Measurements from ENCODE around the gene SYNE1.

DNA sequence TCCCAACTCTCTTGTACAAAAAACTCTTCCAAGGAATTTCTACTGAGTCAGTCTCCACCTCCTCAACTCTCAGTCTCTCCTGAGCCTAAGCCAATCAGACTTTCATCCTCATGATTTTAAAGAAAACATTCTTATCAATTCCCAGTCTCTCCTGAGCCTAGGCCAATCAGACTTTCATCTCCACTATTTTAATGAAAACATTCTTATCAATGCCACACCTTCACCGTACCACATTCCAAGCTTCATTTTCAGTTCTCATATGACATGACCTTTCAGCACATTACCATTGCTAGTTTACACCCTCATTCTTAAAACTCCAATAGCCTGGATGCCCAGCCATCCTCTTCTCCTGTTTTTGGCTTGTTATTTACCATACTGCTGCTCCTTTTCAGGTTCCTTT lies 42.5 kb downstream of the SYNE1 start:
- TF ChIP-seq, protein P1, sequence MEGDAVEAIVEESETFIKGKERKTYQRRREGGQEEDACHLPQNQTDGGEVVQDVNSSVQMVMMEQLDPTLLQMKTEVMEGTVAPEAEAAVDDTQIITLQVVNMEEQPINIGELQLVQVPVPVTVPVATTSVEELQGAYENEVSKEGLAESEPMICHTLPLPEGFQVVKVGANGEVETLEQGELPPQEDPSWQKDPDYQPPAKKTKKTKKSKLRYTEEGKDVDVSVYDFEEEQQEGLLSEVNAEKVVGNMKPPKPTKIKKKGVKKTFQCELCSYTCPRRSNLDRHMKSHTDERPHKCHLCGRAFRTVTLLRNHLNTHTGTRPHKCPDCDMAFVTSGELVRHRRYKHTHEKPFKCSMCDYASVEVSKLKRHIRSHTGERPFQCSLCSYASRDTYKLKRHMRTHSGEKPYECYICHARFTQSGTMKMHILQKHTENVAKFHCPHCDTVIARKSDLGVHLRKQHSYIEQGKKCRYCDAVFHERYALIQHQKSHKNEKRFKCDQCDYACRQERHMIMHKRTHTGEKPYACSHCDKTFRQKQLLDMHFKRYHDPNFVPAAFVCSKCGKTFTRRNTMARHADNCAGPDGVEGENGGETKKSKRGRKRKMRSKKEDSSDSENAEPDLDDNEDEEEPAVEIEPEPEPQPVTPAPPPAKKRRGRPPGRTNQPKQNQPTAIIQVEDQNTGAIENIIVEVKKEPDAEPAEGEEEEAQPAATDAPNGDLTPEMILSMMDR (IDR thresholded peaks at IDR 0.05; ENCODE audit: insufficient read depth, low read length): no peak
- TF ChIP-seq REST (IDR thresholded peaks at IDR 0.05; ENCODE audit: insufficient replicate concordance, low read depth): no peak
- no peak for TF ChIP-seq POLR2AphosphoS5 (IDR thresholded peaks at IDR 0.05; ENCODE audit: low read depth)
- no peak for TF ChIP-seq GABPA (IDR thresholded peaks at IDR 0.05; ENCODE audit: low read depth)
- no peak for TF ChIP-seq SPI1 (IDR thresholded peaks at IDR 0.05; ENCODE audit: borderline replicate concordance, low read depth)

Data from HL-60 (cell line).